ENCODE results near the gene WDR5.

Gene WDR5

GRCh38 chr9:134159566-134160245, 23.8 kb downstream of the WDR5 start:
- no peak for DNase-seq

- no peak for DNase-seq
These were observed 25.8 kb downstream of the WDR5 start for GRCh38 chr9:134161647-134162046.

DNA sequence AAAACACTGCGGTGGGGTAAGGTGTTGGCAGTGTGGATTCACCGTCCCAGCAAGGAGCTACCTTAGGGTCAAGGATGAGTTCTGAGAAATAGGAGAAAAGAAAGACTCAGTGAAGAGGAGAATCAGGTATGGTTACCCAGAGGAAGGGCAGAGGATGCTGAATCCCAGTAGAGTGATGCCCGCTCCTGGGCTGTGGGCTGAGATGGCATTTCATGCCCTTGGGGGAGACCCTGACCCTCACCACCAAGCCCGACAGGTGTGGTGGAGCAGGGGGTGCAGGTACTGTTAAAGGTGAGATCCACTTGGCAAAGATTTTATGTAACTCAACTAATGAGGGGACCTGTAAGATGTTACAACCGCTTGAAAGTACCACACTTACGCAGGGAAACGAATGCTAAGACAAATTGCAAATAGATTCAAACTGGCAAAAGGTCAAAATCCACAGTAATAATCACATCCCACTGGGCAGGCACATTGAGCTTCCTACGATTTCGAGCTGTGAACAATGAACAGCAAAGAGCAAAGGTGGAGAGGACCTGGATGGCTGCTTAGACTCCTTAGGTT, 26.4 kb downstream of the WDR5 start:
- no peak for DNase-seq

- DNase-seq = no peak
These were observed 27.1 kb downstream of the WDR5 start for GRCh38 chr9:134162926-134163370.

DNA sequence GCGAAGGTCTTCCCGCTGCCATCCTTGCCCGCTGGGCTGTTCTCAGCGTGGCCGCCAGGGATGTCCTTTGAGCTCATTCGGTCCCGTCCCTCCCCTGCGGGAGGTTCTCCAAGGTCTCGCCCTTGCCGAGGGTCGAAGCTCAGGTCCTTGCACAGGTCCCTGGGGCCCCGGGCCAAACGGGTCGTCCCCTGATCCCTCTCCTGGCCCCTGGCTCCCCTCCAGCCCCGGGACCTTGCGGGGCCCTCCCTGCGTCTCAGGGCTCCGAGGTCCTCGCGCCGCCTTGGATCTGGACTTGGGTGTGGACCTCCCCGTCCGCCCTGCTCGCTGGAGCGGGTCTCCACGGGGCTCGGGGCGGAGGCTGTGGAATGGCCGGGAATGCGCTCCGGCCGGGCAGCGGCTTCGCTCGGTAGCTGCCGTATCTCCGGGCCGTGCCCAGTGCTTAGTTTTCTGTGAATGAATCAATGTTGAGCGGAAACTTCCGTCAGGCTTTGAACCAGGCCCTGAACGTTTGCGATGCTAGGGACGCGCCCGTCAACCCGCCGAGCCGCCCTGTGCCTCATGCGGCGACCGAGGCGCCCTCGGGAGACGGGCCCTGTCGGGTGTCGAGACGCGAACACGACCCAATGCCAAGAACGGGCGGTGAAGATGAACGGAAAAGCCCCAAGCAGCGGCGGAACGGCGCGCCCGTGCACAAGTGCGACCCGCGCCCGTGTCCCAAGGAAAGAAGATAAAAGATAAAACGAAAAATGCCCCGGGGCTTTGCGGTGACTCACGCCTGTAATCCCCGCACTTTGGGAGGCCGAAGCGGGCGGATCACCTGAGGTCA, 27.7 kb downstream of the WDR5 start:
- DNase-seq = peak; percentile 62

DNA sequence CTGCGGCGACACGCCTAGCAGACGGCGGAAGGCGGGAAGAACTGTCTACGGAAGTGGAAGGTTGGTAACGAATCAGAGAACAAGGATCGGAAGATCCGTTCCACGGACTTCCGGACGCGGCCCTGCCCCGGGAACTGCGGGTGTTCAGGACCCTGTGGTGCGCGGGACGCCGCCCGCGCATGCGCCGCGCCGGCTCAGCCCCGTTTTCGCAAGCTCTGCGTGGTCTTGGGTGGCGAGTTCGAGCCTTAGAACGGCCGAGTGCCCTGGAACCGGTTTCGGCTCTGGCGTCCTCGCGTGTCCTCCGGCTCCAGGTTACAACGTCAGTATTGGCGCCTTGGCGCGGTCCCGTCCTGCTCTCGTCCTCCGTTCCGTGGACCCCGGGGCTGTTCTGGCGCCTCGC, 29.0 kb downstream of the WDR5 start:
- no peak for DNase-seq

GRCh38 chr9:134165357-134166315, 29.8 kb downstream of the WDR5 start:
- DNase-seq = peak; percentile 31

DNA sequence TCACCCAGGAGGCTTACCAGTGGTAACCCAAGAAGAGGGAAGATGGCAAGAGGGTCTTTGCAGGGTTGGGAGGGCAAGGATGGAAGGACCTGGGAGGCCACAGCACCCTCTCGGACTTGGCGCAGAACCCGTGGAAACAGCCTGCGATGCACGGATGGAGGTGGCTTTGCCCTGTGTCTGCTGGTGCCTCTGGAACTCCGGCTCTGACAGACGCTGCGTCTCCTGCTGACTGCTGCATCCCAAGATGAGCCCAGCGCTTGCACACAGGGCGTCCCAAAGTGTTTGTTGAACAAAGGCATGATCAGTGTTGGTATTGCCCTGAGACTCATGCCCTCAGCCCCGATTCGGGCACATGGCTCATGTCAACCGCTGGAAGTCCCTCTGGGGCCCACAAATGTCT, 30.5 kb downstream of the WDR5 start:
- DNase-seq = no peak

DNA sequence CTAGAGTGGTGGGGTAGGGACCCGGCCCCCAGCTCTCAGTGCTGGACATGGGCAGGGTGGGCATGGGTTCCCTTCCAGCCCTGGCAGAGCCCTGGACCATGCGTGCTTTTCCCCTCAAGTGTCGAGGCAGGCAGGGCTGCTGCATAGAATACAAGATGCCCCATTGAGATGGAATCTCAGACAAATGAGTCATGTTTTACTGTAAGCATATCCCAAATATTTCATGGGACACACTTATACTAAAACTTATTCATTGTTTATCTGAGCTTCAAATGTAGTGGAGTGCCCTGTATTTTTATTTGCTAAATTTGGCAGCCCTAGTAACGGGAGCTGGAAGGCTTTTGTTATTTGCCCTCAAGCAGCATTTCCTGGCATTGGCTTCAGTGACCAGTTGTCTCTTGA, 31.6 kb downstream of the WDR5 start:
- no peak for DNase-seq

DNA sequence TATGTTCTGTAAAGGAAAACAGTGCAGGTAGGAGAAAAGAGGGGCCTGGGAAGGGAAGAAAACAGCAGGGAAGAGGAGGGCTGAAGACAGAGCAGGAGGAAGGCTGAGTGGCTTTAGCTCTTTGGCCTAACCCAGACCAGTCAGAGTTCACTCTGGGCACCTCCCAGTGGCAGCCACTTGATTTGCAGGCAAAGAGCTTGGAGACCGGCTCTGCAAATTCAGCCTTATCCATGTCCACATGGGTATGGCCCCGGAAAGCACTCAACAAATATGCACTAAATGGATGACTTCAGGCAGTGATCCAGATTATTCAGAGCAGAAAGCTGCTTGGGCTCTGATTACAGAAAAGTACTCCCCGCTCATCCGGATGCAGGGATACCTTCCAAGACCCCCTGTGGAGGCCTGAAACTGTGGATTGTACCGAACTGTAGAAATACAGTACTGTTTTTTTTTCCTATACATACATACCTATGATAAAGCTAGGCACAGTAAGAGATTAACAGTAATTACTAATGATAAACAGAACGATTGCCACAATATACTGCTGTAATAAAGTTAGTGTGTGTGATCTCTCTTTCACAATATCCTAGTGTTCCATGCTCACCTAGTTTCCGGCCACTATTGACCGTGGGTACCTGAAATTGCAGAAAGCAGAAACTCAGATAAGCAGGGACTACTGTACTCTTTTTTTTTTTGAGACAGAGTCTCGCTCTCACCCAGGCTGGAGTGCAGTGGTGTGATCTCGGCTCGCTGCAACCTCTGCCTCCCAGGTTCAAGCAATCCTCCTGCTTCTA, 33.1 kb downstream of the WDR5 start:
- DNase-seq = no peak

DNA sequence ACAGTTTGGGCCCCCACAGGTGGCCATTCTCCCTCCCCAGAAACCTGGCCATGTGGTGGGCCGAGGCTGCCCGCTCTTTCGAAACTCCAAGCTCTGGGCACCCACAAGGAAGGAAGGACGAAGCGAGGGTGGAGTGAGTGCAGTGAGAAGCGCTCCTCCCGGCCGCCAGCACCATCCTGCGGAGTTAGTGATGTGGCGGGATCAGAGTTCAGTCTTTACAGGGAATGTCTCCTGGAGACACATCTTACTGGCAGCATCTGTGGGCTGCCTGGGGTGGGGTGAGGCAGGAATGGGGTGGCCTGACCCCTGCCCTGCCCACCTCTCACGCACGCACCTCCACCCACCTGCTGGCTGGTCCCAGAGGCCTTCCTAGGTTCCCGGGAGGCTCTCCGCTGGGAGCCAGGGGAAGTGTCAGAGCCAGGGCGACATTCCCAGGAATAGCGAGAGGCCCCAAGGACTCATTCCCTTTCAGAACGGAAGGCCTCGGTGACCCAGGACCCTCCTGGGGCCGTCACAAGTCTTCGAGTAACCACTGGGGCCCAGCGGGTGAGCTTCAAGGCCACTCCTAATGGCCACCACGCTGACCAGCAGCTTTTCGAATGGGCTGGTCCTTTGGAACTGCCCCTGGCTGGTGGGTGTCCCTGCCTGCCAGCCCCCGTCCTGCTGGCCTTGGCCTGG, 34.0 kb downstream of the WDR5 start:
- DNase-seq = no peak

GRCh38 chr9:134170532-134171315, 34.8 kb downstream of the WDR5 start:
- no peak for DNase-seq

DNA sequence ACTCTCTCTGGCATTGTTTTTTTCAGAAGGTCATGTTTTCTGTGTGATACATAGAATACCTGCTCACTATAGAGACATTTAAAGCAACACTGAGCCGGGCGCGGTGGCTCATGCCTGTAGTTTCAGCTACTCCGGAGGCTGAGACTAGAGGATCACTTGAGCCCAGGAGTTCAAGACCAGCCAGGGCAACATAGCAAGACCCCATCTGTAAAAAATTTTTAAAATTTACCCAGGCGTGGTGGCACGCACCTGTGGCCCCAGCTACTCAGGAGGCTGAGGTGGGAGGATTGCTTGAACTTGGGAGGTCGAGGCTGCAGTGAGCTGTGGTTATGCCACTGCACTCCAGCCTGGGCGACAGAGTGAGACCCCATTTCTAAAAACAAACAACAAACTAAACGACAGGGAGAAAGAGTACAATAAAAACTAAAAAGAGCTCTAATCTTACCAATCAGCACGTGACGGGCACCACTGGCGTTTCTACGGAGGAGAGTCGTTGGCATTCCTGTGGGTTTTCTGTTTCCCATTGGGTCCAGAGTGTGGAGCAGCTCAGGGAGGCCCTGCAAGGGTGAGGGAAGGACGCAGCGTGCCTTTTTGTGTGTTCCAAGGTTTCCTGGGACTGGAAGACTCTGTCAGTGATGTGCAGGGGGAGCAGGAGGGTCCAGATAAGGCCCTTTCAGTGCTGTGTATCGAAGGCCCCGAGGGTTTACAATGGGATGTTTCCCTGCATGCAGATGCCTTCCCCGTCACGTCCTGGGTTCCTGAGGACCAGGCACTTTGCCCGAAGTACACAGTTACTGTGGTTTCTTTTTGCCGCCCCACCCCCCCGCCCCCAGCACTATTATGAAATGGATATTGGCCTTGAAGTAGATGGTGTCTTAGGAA, 35.7 kb downstream of the WDR5 start:
- no peak for DNase-seq

DNA sequence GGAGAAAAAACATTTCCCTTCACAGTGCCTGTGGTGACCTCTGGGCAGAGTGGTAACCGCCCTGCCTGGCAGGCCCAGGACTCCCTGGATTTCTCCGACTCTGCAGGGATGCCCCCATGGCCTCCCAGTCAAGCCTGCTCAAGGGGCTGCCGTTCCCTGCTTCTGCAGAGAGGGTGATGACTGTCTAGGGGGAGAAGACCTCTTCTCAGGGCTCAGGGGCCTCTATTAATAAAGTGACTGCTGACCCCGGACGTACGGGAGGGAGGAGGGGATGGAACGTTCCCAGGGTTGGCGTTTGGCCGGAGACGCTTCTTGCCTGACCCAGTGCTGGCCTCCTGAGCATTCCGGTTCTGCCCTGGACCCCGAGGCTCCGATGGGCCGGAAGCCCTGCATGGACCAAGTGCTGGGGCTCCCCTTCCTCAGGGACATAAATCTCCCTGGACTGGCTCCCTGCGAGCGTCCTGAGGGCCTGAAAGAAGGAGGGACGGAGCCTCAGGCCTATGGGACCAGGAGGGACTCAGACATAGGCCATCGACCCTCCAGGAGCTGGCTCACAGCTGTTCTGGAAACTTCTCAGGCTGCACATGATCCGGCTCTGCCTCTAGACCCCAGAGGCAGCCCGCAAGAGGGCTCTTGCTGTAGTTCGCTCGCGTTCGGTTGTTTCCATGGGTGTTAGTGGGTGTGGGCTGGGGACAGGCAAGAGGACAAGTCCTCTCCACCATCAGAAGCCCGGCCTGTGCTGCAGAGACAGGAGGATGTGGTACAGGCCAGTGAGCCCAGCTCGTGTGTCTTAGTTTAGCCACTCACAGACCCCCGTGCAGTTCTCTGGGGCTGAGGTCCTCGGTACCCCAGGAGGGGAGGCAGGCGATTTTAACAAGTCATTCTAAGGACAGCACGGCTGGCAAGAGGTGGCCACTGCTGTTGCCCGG, 36.6 kb downstream of the WDR5 start:
- no peak for DNase-seq

DNA sequence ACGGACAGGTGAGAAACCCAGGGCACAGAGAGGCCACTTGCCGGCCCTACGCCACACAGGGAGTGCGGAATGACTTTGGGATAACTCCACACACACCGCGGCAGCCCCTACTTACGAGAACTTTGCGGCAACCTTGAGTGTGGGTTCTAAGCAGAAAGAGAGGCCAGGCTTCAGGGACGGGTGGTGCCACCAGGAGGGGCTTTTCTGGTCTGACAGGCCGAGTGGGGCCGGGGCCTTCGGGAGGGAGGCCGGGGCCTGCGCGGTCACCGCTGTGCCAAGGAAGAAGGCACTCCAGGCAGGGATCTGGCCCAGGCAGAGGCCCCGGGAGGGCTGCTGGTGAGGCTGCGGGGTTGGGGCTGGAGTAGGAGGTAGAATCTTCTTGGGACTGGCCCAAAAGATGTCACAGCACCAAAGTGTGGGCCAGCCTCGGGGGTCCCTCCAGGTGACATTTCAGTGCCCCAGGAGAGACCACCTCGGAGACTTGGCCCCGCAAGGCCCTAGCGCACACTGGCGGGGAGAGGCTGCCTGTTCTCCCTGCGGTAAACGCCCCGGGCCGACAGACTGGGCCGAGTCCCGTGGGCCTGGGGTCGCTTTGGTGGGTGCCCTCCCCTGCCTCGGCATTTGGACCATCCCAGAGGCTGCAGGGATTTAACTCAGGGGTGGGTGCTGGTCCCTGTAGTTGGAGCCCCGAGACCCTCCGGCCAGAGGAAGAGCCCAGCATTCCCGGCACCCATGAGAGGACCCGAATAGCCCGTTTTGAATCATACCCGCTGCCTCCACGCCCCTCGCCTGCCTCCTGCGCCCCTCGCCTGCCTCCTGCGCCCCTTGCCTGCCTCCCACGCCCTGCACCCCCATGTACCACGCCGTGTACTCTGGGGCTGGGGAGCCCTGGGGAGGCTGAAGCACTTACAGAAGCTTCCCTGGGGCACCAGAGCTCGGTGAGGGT, 37.5 kb downstream of the WDR5 start:
- DNase-seq = no peak

GRCh38 chr9:134174073-134174449, 38.2 kb downstream of the WDR5 start:
- DNase-seq = no peak
